ENCODE data around the gene ACOT13. TPM values are rescaled to one million over a fixed set of nuclear protein-coding genes. Genes with fewer than 3 reads are reported as not detected.

Gene ACOT13
- polyA plus RNA-seq, 1 of the 3 experiments (the other 2 are of a cell fraction) = 18.0 TPM

- TF ChIP-seq TCF12 (IDR thresholded peaks at IDR 0.05) (no peak), REST (IDR thresholded peaks at IDR 0.05; ENCODE audit: low read depth, low read length) (no peak), RCOR1 (IDR thresholded peaks at IDR 0.05; ENCODE audit: low read length) (no peak), FOXM1 (IDR thresholded peaks at IDR 0.05; ENCODE audit: low read depth) (no peak), ZBTB33 (IDR thresholded peaks at IDR 0.05; ENCODE audit: borderline replicate concordance, low read depth) (no peak), SIN3A (IDR thresholded peaks at IDR 0.05; ENCODE audit: borderline replicate concordance, low read depth, low read length) (no peak), FOXJ3 (CRISPR knock-in tag; IDR thresholded peaks at IDR 0.05) (no peak)
- Histone ChIP-seq H3K4me1 (ENCODE audit: control insufficient read depth in 1 of 2, insufficient read depth in 2 of 2, low read depth in 1 of 2, low read length in 1 of 2) (no peaks in the 10 kb centered on the region), H3K9me2 (no peaks in the 10 kb centered on the region), H3K9ac (no peak overlapping the region), H3F3A (replicated peaks; ENCODE audit: insufficient read depth) (no peaks in the 10 kb centered on the region), H4K20me1 (ENCODE audit: insufficient read depth) (no peaks in the 10 kb centered on the region), H3K36me3 (replicated peaks in 1 of 2; ENCODE audit: control insufficient read depth in 1 of 2, insufficient read depth in 2 of 2, low read length in 1 of 2) (no peaks in the 10 kb centered on the region), H3K79me2 (ENCODE audit: insufficient read depth) (no peaks in the 10 kb centered on the region), H3K4me2 (no peak overlapping the region), H3K27me3 (ENCODE audit: insufficient read depth) (no peaks in the 10 kb centered on the region), H3K27ac (ENCODE audit: low read depth in 2 of 2, low read length in 1 of 2) (no peak overlapping the region), H3K9me3 (no peaks in the 10 kb centered on the region), H3K4me3 (ENCODE audit: low read depth in 2 of 2, low read length in 1 of 2) (no peak overlapping the region), H2AFZ (ENCODE audit: low read depth) (no peak overlapping the region)
- WGBS (ENCODE audit: low lambda C conversion rate) = 82% methylated on average over 3 of the region's 3 CpGs
- DNase-seq = no peak
- ChIA-PET CTCF (interaction anchor here (0.6 to 5.2 kb wide), 5 partner anchors 25 to 260 kb away, joined by 3 to 28 read pairs (median 7); partner anchors contain the start of genes ACOT13 and TDP2), POLR2A (no interaction called here)
These were observed 24.7 kb downstream of the ACOT13 start for GRCh38 chr6:24691550-24691949.

GRCh38 chr6:24692003-24692402, 25.1 kb downstream of the ACOT13 start:
- ChIA-PET POLR2A (no interaction called here), CTCF (interaction anchor here (0.6 to 5.2 kb wide), 5 partner anchors 25 to 260 kb away, joined by 3 to 28 read pairs (median 7); partner anchors contain the start of genes ACOT13 and TDP2)
- H2AFZ ChIP-seq (ENCODE audit: low read depth) = no peak overlapping the region

More at GRCh38 chr6:24692003-24692402, 25.1 kb downstream of the ACOT13 start:
- H3K36me3 ChIP-seq (replicated peaks in 1 of 2; ENCODE audit: control insufficient read depth in 1 of 2, insufficient read depth in 2 of 2, low read length in 1 of 2) = no peaks in the 10 kb centered on the region
- no peaks in the 10 kb centered on the region for H3K9me2 ChIP-seq
- no peak overlapping the region for H3K27ac ChIP-seq (ENCODE audit: low read depth in 2 of 2, low read length in 1 of 2)
- no peaks in the 10 kb centered on the region for H3K4me1 ChIP-seq (ENCODE audit: control insufficient read depth in 1 of 2, insufficient read depth in 2 of 2, low read depth in 1 of 2, low read length in 1 of 2)
- H3K27me3 ChIP-seq (ENCODE audit: insufficient read depth) = no peaks in the 10 kb centered on the region
- no peak for TF ChIP-seq CTCF (IDR thresholded peaks at IDR 0.05)
- TF ChIP-seq JUND (IDR thresholded peaks at IDR 0.05) = no peak
- no peak for TF ChIP-seq TCF12 (IDR thresholded peaks at IDR 0.05)
- TF ChIP-seq USF1 (IDR thresholded peaks at IDR 0.05; ENCODE audit: borderline replicate concordance, low read depth) = no peak
- TF ChIP-seq CHD2 (IDR thresholded peaks at IDR 0.05; ENCODE audit: low read length, partially characterized antibody) = no peak
- no peak for TF ChIP-seq USF2 (IDR thresholded peaks at IDR 0.05; ENCODE audit: borderline replicate concordance, low read depth, low read length)
- no peak for TF ChIP-seq NFIC (IDR thresholded peaks at IDR 0.05; ENCODE audit: borderline replicate concordance)
- no peak for TF ChIP-seq PBX3 (IDR thresholded peaks at IDR 0.05)
- TF ChIP-seq IRF3 (IDR thresholded peaks at IDR 0.05; ENCODE audit: low read depth, low read length) = no peak
- no peak overlapping the region for H3K9ac ChIP-seq
- no peak overlapping the region for H3K4me3 ChIP-seq (ENCODE audit: low read depth in 2 of 2, low read length in 1 of 2)
- 81% methylated on average over 4 of the region's 4 CpGs for WGBS (ENCODE audit: low lambda C conversion rate)
- no peak for DNase-seq
- no peaks in the 10 kb centered on the region for H4K20me1 ChIP-seq (ENCODE audit: insufficient read depth)
- H3K9me3 ChIP-seq = no peaks in the 10 kb centered on the region
- no peaks in the 10 kb centered on the region for H3K79me2 ChIP-seq (ENCODE audit: insufficient read depth)
- H3F3A ChIP-seq (replicated peaks; ENCODE audit: insufficient read depth) = no peaks in the 10 kb centered on the region
- H3K4me2 ChIP-seq = no peak overlapping the region

All from SK-N-SH (cell line).